Measurements from ENCODE around the gene PARD3B. TPM values are rescaled to one million over a fixed set of nuclear protein-coding genes. Genes with fewer than 3 reads are reported as not detected.

Gene PARD3B
- total RNA-seq, 4 donors from 2014 or later = 6.5 to 17.3 (median 12.7) TPM

GRCh38 chr2:205496370-205496769, 951.1 kb downstream of the PARD3B start:
- WGBS, 2 donors = 79 to 91% methylated on average over 1 of the region's 1 CpG
- intact Hi-C loops (cut with DNase I; ENCODE audit: low total_unique reads) = no loop called here
- TF ChIP-seq POLR2A (IDR thresholded peaks at IDR 0.05) (no peak), CTCF (IDR thresholded peaks at IDR 0.05) (no peak)
- no peak for DNase-seq (ENCODE audit: low spot score in 2 of 2)
- H3K4me3 ChIP-seq (ENCODE audit: low read depth, poor library complexity, severe bottlenecking) = no peak overlapping the region

GRCh38 chr2:205496772-205497171, 951.5 kb downstream of the PARD3B start:
- intact Hi-C loops (cut with DNase I; ENCODE audit: low total_unique reads) = no loop called here
- 68 to 81% methylated on average over 6 of the region's 6 CpGs for WGBS, 2 donors
- TF ChIP-seq CTCF (IDR thresholded peaks at IDR 0.05) (no peak), POLR2A (IDR thresholded peaks at IDR 0.05) (no peak)
- H3K4me3 ChIP-seq (ENCODE audit: low read depth, poor library complexity, severe bottlenecking) = no peak overlapping the region
- DNase-seq (ENCODE audit: low spot score in 2 of 2) = no peak

- WGBS, 2 donors = 64 to 80% methylated on average over 3 of the region's 3 CpGs
- H3K4me3 ChIP-seq (ENCODE audit: low read depth, poor library complexity, severe bottlenecking) = no peak overlapping the region
- intact Hi-C loops (cut with DNase I; ENCODE audit: low total_unique reads) = no loop called here
- DNase-seq (ENCODE audit: low spot score in 2 of 2) = no peak
- no peak for TF ChIP-seq CTCF (IDR thresholded peaks at IDR 0.05)
- no peak for TF ChIP-seq POLR2A (IDR thresholded peaks at IDR 0.05)
Measured at GRCh38 chr2:205499006-205499405, 953.7 kb downstream of the PARD3B start.

- TF ChIP-seq CTCF (IDR thresholded peaks at IDR 0.05) = no peak
- no peak for TF ChIP-seq POLR2A (IDR thresholded peaks at IDR 0.05)
- WGBS, 2 donors = 80 to 86% methylated on average over 4 of the region's 4 CpGs
- intact Hi-C loops (cut with DNase I; ENCODE audit: low total_unique reads) = no loop called here
Measured at GRCh38 chr2:205500065-205500464, 954.8 kb downstream of the PARD3B start.

GRCh38 chr2:205500951-205501350, 955.7 kb downstream of the PARD3B start:
- WGBS, 2 donors = 91 to 96% methylated on average over 6 of the region's 6 CpGs

More at GRCh38 chr2:205500065-205500464, 954.8 kb downstream of the PARD3B start:
- H3K4me3 ChIP-seq (ENCODE audit: low read depth, poor library complexity, severe bottlenecking) = no peak overlapping the region
- no peak for DNase-seq (ENCODE audit: low spot score in 2 of 2)

More at GRCh38 chr2:205500951-205501350, 955.7 kb downstream of the PARD3B start:
- TF ChIP-seq CTCF (IDR thresholded peaks at IDR 0.05) (no peak), POLR2A (IDR thresholded peaks at IDR 0.05) (no peak)
- intact Hi-C loops (cut with DNase I; ENCODE audit: low total_unique reads) = no loop called here
- no peak for DNase-seq (ENCODE audit: low spot score in 2 of 2)
- no peak overlapping the region for H3K4me3 ChIP-seq (ENCODE audit: low read depth, poor library complexity, severe bottlenecking)

All from lower leg skin (tissue), 4 donors.